Caki2 (cell line): ENCODE measurements around the gene FAM111A. TPM values are rescaled to one million over a fixed set of nuclear protein-coding genes. Genes with fewer than 3 reads are reported as not detected.

Source experiments
- DNase-seq: peaks from one replicate; pipeline ENCODE4 v3.0.0-alpha.2; 2015; ENCODE audit warnings: low read depth
- in situ Hi-C: cut with HindIII; loops from 2 replicates; pipeline ENCODE4 v1.10.0; 2016; ENCODE audit warnings: low sequenced_read_pairs, low pct_unique_long_range_greater_than_20kb, mixed read lengths
- total RNA-seq: library from RNA; depleted of rRNA; stranded (reverse); fragments of >200 nt; shearing (Covaris generic); gene quantifications from 2 replicates; pipeline ENCODE4 v1.2.3, GENCODE V29; 2014; ENCODE audit warnings: low replicate concordance; rRNA removed

Gene FAM111A
- total RNA-seq, 1 experiment from 2014 or later, result 28.7 TPM

- in situ Hi-C loops, result no loop called here
- no peak for DNase-seq
Measured at GRCh38 chr11:59191095-59191494, 48.4 kb downstream of the FAM111A start.

- DNase-seq, result no peak
- in situ Hi-C loops, result no loop called here
Measured at GRCh38 chr11:59191890-59192289, 49.2 kb downstream of the FAM111A start.

GRCh38 chr11:59192446-59193020 is 49.9 kb downstream of the FAM111A start:
- DNase-seq, result no peak
- in situ Hi-C loops, result no loop called here

GRCh38 chr11:59193587-59194130 is 51.0 kb downstream of the FAM111A start:
- in situ Hi-C loops, result no loop called here
- DNase-seq, result no peak

GRCh38 chr11:59195586-59195985 is 52.9 kb downstream of the FAM111A start:
- DNase-seq, result no peak

GRCh38 chr11:59196777-59197176 is 54.1 kb downstream of the FAM111A start:
- no peak for DNase-seq
- in situ Hi-C loops, result no loop called here

More at GRCh38 chr11:59195586-59195985, 52.9 kb downstream of the FAM111A start:
- in situ Hi-C loops, result no loop called here

- no peak for DNase-seq
- in situ Hi-C loops, result no loop called here
Measured at GRCh38 chr11:59197991-59198390, 55.3 kb downstream of the FAM111A start.

GRCh38 chr11:59198726-59199125 is 56.1 kb downstream of the FAM111A start:
- no peak for DNase-seq
- in situ Hi-C loops, result no loop called here

- in situ Hi-C loops, result no loop called here
- no peak for DNase-seq
Measured at GRCh38 chr11:59199546-59200422, 57.1 kb downstream of the FAM111A start.

GRCh38 chr11:59200423-59200746 is 57.7 kb downstream of the FAM111A start:
- no peak for DNase-seq
- in situ Hi-C loops, result no loop called here

GRCh38 chr11:59201353-59201752 is 58.7 kb downstream of the FAM111A start:
- in situ Hi-C loops, result no loop called here
- no peak for DNase-seq

Other genes starting within 250 kb of the FAM111A start
- gene GLYATL1, start 203.4 kb upstream of the FAM111A start, total RNA-seq, result not detected in 2 replicates
- not detected in 2 replicates for gene GLYATL1B, start 56.5 kb upstream of the FAM111A start, total RNA-seq
- gene FAM111B, start 35.6 kb upstream of the FAM111A start, total RNA-seq, result 6.4 and 7.5 TPM in 2 replicates
- 2.0 and 4.2 TPM in 2 replicates for gene DTX4, start 29.3 kb downstream of the FAM111A start, total RNA-seq
- gene MPEG1, start 70.1 kb downstream of the FAM111A start, total RNA-seq, result not detected in 2 replicates
- gene OR5AN1, start 216.0 kb downstream of the FAM111A start, total RNA-seq, result not detected in 2 replicates